H9 (cell line): ENCODE measurements around the gene ASPRV1. TPM values are rescaled to one million over a fixed set of nuclear protein-coding genes. Genes with fewer than 3 reads are reported as not detected.
A peak's percentile ranks its signal among the peaks of the same experiment; 100 is the strongest.

ENCODE experiments used
- DNase-seq: peaks from one replicate; pipeline ENCODE4 v3.0.0-alpha.2; 2017
- H2AFZ ChIP-seq: one replicate; pipeline ENCODE4 v1.6.1; 2013; ENCODE audit warnings: mild to moderate bottlenecking, low read length, control low read depth, moderate library complexity
- H2AK5ac ChIP-seq: 2 replicates; pipeline ENCODE4 v1.6.1; 2013; ENCODE audit warnings: low read length, control low read depth, mixed read lengths; ENCODE audit not compliant: insufficient read length
- H2BK120ac ChIP-seq: one replicate; pipeline ENCODE4 v1.6.1; 2013; ENCODE audit warnings: low read depth, mild to moderate bottlenecking, low read length, control low read depth, inconsistent platforms; ENCODE audit not compliant: poor library complexity, severe bottlenecking
- H2BK12ac ChIP-seq: 2 replicates; pipeline ENCODE4 v1.6.1; 2013; ENCODE audit warnings: low read length, control low read depth, mixed read lengths, low read depth; ENCODE audit not compliant: insufficient read length
- H2BK15ac ChIP-seq: 2 replicates; pipeline ENCODE4 v1.6.1; 2013; ENCODE audit warnings: low read depth, low read length, control low read depth
- H2BK20ac ChIP-seq: one replicate; pipeline ENCODE4 v1.6.1; 2013; ENCODE audit warnings: low read depth, mild to moderate bottlenecking, low read length, control low read depth, inconsistent platforms; ENCODE audit not compliant: poor library complexity, severe bottlenecking
- H2BK5ac ChIP-seq: 2 replicates; pipeline ENCODE4 v1.6.1; 2013; ENCODE audit warnings: low read length, control low read depth, mixed read lengths; ENCODE audit not compliant: insufficient read length
- H3K14ac ChIP-seq: 2 replicates; pipeline ENCODE4 v1.6.1; 2013; ENCODE audit warnings: low read length, control low read depth; ENCODE audit not compliant: insufficient read depth
- H3K18ac ChIP-seq: 2 replicates; pipeline ENCODE4 v1.6.1; 2013; ENCODE audit warnings: low read depth, mild to moderate bottlenecking, mixed read lengths, low read length, control low read depth; ENCODE audit not compliant: insufficient read length
- H3K23ac ChIP-seq: 2 replicates; pipeline ENCODE4 v1.6.1; 2013; ENCODE audit warnings: low read length, control low read depth, mixed read lengths, low read depth; ENCODE audit not compliant: insufficient read length
- H3K23me2 ChIP-seq: 2 replicates; pipeline ENCODE4 v1.6.1; 2013; ENCODE audit warnings: low read depth, mild to moderate bottlenecking, mixed read lengths, low read length, control low read depth; ENCODE audit not compliant: insufficient read length, poor library complexity, severe bottlenecking
- H3K27ac ChIP-seq: 2 replicates; pipeline ENCODE4 v1.5.1; 2013; ENCODE audit warnings: low read length, control low read depth, mixed read lengths, low read depth; ENCODE audit not compliant: insufficient read length
- H3K27me3 ChIP-seq: 2 replicates; pipeline ENCODE4 v1.6.1; 2013; ENCODE audit warnings: low read length, control low read depth, inconsistent platforms; ENCODE audit not compliant: insufficient read depth
- H3K4ac ChIP-seq: 2 replicates; pipeline ENCODE4 v1.6.1; 2013; ENCODE audit warnings: low read depth, mild to moderate bottlenecking, control low read depth, inconsistent platforms, low read length, moderate library complexity
- H3K4me1 ChIP-seq: 2 replicates; pipeline ENCODE4 v1.6.1; 2013; ENCODE audit warnings: low read length, control low read depth, inconsistent platforms; ENCODE audit not compliant: insufficient read depth
- H3K4me2 ChIP-seq: 2 replicates; pipeline ENCODE4 v1.6.1; 2013; ENCODE audit warnings: low read length, control low read depth, mixed read lengths; ENCODE audit not compliant: insufficient read length, insufficient read depth
- H3K56ac ChIP-seq: 2 replicates; pipeline ENCODE4 v1.6.1; 2013; ENCODE audit warnings: low read depth, mild to moderate bottlenecking, mixed read lengths, low read length, control low read depth; ENCODE audit not compliant: insufficient read length
- H3K79me1 ChIP-seq: 2 replicates; pipeline ENCODE4 v1.6.1; 2013; ENCODE audit warnings: low read depth, mild to moderate bottlenecking, moderate library complexity, low read length, control low read depth, inconsistent platforms; ENCODE audit not compliant: insufficient read depth, poor library complexity, severe bottlenecking
- H3K79me2 ChIP-seq: 2 replicates; pipeline ENCODE4 v1.6.1; 2013; ENCODE audit warnings: low read length, control low read depth, inconsistent platforms; ENCODE audit not compliant: insufficient read depth
- H3K9ac ChIP-seq: 2 replicates; pipeline ENCODE4 v1.6.1; 2013; ENCODE audit warnings: low read length, control low read depth, mixed read lengths; ENCODE audit not compliant: insufficient read length; ENCODE audit errors: extremely low read depth
- H3K9me3 ChIP-seq: one replicate; pipeline ENCODE4 v1.6.1; 2013; ENCODE audit warnings: low read depth, low read length, inconsistent platforms; ENCODE audit not compliant: control insufficient read depth
- H3T11ph ChIP-seq: one replicate; pipeline ENCODE4 v1.6.1; 2013; ENCODE audit warnings: mild to moderate bottlenecking, low read length, control low read depth, inconsistent platforms
- H4K20me1 ChIP-seq: one replicate; pipeline ENCODE4 v1.6.1; 2013; ENCODE audit not compliant: control insufficient read depth, insufficient read length, insufficient read depth
- H4K5ac ChIP-seq: 2 replicates; pipeline ENCODE4 v1.6.1; 2013; ENCODE audit warnings: low read depth, mild to moderate bottlenecking, mixed read lengths, low read length, control low read depth; ENCODE audit not compliant: insufficient read length
- H4K8ac ChIP-seq: replicated peaks from 2 replicates; pipeline ENCODE4 v1.6.1; 2013; ENCODE audit warnings: low read length, control low read depth, mixed read lengths, low read depth; ENCODE audit not compliant: insufficient read length
- H4K91ac ChIP-seq: 2 replicates; pipeline ENCODE4 v1.6.1; 2013; ENCODE audit warnings: low read depth, mild to moderate bottlenecking, moderate library complexity, mixed read lengths, low read length, control low read depth; ENCODE audit not compliant: insufficient read length
- H3K27ac Mint-ChIP-seq, 3 experiments: 2 replicates in 2 of 3; 3 replicates in 1 of 3; pipeline ENCODE4 v1.8.0; 2020 to 2021; ENCODE audit warnings: mixed read lengths in 3 of 3, mild to moderate bottlenecking in 1 of 3, moderate library complexity in 1 of 3
- H3K27me3 Mint-ChIP-seq: 2 replicates; pipeline ENCODE4 v1.8.0; 2021; ENCODE audit warnings: low read depth, mild to moderate bottlenecking, moderate library complexity, mixed read lengths
- H3K36me3 Mint-ChIP-seq, 3 experiments: 2 replicates in 2 of 3; 3 replicates in 1 of 3; pipeline ENCODE4 v1.8.0; 2020 to 2021; ENCODE audit warnings: low read depth in 3 of 3, mixed read lengths in 3 of 3; ENCODE audit not compliant: insufficient read depth in 1 of 3
- H3K4me1 Mint-ChIP-seq, 2 experiments: 2 replicates each; pipeline ENCODE4 v1.8.0; 2020; ENCODE audit warnings: mixed read lengths in 2 of 2
- H3K4me3 Mint-ChIP-seq, 2 experiments: 2 replicates in 1 of 2; 3 replicates in 1 of 2; pipeline ENCODE4 v1.8.0; 2020 to 2021; ENCODE audit warnings: mild to moderate bottlenecking in 2 of 2, mixed read lengths in 2 of 2, moderate library complexity in 1 of 2
- H3K9me3 Mint-ChIP-seq, 2 experiments: 2 replicates in 1 of 2; 3 replicates in 1 of 2; pipeline ENCODE4 v1.8.0; 2020; ENCODE audit warnings: mild to moderate bottlenecking in 2 of 2, mixed read lengths in 2 of 2, moderate library complexity in 1 of 2
- WGBS: extraction: QIAGEN DNeasy Blood & Tissue Kit; methylation state at CpG from one replicate; pipeline ENCODE4 v1.1.7; 2013; ENCODE audit warnings: missing lambda C conversion rate, low lambda C conversion rate, mixed read lengths; ENCODE audit not compliant: insufficient read length; ENCODE audit errors: extremely low coverage; 5-methylcytosine and 5-hydroxymethylcytosine counted together
- total RNA-seq: library from RNA; stranded (reverse); gene quantifications from 2 replicates; pipeline ENCODE4 v1.2.1, GENCODE V29; 2021
- TF ChIP-seq, protein P1 (sequence below): fragments of 200-600 bp; sonication (generic); conservative IDR thresholded peaks from 3 replicates; pipeline ENCODE4 v1.8.0; 2021; ENCODE audit warnings: antibody characterized with exemption, mild to moderate bottlenecking

The ASPRV1 gene
- total RNA-seq, 1 experiment from 2014 or later: 0.57 TPM

DNA sequence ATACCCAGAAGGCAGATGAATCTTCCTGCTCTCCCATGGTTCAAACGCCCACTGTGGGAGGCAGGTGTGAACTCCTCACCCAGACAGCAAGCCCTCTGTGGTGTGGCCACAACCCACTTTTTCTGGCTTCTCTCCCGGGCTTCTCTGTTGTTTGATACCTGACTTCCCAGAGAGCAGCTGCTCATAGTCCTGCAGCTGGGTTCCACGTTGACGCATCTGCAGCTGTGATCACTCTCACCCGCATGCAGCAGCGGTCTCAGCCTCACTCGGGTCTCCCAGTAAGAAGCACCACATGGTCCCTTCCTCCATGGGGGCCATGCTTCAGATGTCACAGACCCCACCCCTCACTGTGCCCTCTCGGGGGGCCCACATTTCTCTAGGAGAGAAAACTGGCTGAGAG is 3.5 kb downstream of the ASPRV1 start:
- no CpG with 5 or more reads among the region's 8 CpGs for WGBS
- no peak overlapping the region for H3K14ac ChIP-seq
- H3K27ac ChIP-seq: no peak overlapping the region
- peak; percentile 20 for DNase-seq
- H3K23ac ChIP-seq: no peak overlapping the region
- H2BK12ac ChIP-seq: no peak overlapping the region
- H3K56ac ChIP-seq: no peak overlapping the region
- H2BK15ac ChIP-seq: no peak overlapping the region; the same call in 1 of the 2 replicates
- no peak overlapping the region for H2AFZ ChIP-seq
- no peaks in the 10 kb centered on the region for H3K23me2 ChIP-seq
- H3K4me2 ChIP-seq: no peak overlapping the region
- no peak overlapping the region for H4K5ac ChIP-seq
- H4K8ac ChIP-seq: no peak overlapping the region
- H2BK5ac ChIP-seq: no peak overlapping the region
- peaks cover 3 to 5% of the 10 kb centered on the region in 2 experiments; a peak in 1 of 4 replicates for H3K4me1 Mint-ChIP-seq
- H3K79me1 ChIP-seq: no peaks in the 10 kb centered on the region
- TF ChIP-seq, protein P1, sequence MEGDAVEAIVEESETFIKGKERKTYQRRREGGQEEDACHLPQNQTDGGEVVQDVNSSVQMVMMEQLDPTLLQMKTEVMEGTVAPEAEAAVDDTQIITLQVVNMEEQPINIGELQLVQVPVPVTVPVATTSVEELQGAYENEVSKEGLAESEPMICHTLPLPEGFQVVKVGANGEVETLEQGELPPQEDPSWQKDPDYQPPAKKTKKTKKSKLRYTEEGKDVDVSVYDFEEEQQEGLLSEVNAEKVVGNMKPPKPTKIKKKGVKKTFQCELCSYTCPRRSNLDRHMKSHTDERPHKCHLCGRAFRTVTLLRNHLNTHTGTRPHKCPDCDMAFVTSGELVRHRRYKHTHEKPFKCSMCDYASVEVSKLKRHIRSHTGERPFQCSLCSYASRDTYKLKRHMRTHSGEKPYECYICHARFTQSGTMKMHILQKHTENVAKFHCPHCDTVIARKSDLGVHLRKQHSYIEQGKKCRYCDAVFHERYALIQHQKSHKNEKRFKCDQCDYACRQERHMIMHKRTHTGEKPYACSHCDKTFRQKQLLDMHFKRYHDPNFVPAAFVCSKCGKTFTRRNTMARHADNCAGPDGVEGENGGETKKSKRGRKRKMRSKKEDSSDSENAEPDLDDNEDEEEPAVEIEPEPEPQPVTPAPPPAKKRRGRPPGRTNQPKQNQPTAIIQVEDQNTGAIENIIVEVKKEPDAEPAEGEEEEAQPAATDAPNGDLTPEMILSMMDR: no peak
- H4K20me1 ChIP-seq: no peaks in the 10 kb centered on the region
- no peaks in the 10 kb centered on the region for H3K79me2 ChIP-seq
- H3K9me3 ChIP-seq: no peaks in the 10 kb centered on the region
- H3T11ph ChIP-seq: no peak overlapping the region
- 0 out of 7 replicates have a peak overlapping the region, but pooled peaks of 1 of the 3 experiments have one; percentile 45 for H3K27ac Mint-ChIP-seq
- no peaks in the 10 kb centered on the region for H3K9me3 Mint-ChIP-seq
- no peak overlapping the region for H4K91ac ChIP-seq
- no peak overlapping the region for H3K4ac ChIP-seq
- no peak overlapping the region for H2BK120ac ChIP-seq
- H3K4me1 ChIP-seq: no peaks in the 10 kb centered on the region
- H2AK5ac ChIP-seq: no peak overlapping the region
- no peak overlapping the region for H2BK20ac ChIP-seq
- no peaks in the 10 kb centered on the region for H3K36me3 Mint-ChIP-seq
- H3K27me3 Mint-ChIP-seq: peaks cover 12% of the 10 kb centered on the region
- no peaks in the 10 kb centered on the region for H3K27me3 ChIP-seq
- no peak overlapping the region for H3K9ac ChIP-seq
- no peak overlapping the region for H3K4me3 Mint-ChIP-seq
- no peak overlapping the region for H3K18ac ChIP-seq
